HG02884 (cell line): ENCODE measurements around the gene CHMP4B.

Source experiments
- ATAC-seq: cut with Tn5 transposase; IDR thresholded peaks from one replicate; pipeline ENCODE4 v1.9.1; 2021; ENCODE audit warnings: mild to moderate bottlenecking, moderate library complexity; ENCODE audit not compliant: unreplicated experiment

The CHMP4B gene

GRCh38 chr20:33810885-33811775, at the start of gene CHMP4B:
Gene CHMP4B (plus strand): TSS chr20:33811348. CDS start chr20:33811469, 121 bp downstream.
- peak; percentile 91 for ATAC-seq

- ATAC-seq: no peak
Measured at GRCh38 chr20:33761698-33762250, 49.4 kb upstream of the CHMP4B start.

- ATAC-seq: no peak
Measured at GRCh38 chr20:33765099-33765498, 46.0 kb upstream of the CHMP4B start.

GRCh38 chr20:33765592-33765991, 45.6 kb upstream of the CHMP4B start:
- no peak for ATAC-seq

- no peak for ATAC-seq
Measured at GRCh38 chr20:33766686-33767085, 44.5 kb upstream of the CHMP4B start.

- no peak for ATAC-seq
Measured at GRCh38 chr20:33767777-33768138, 43.4 kb upstream of the CHMP4B start.

GRCh38 chr20:33769043-33769442, 42.1 kb upstream of the CHMP4B start:
- no peak for ATAC-seq

GRCh38 chr20:33770005-33770404, 41.1 kb upstream of the CHMP4B start:
- ATAC-seq: no peak

- ATAC-seq: no peak
Measured at GRCh38 chr20:33771938-33772337, 39.2 kb upstream of the CHMP4B start.

GRCh38 chr20:33772439-33772838, 38.7 kb upstream of the CHMP4B start:
- ATAC-seq: no peak

- peak; percentile 59 for ATAC-seq
Measured at GRCh38 chr20:33773412-33774089, 37.6 kb upstream of the CHMP4B start.

- ATAC-seq: no peak
Measured at GRCh38 chr20:33777816-33778215, 33.3 kb upstream of the CHMP4B start.

- no peak for ATAC-seq
Measured at GRCh38 chr20:33781133-33781532, 30.0 kb upstream of the CHMP4B start.

GRCh38 chr20:33781945-33782344, 29.2 kb upstream of the CHMP4B start:
- ATAC-seq: no peak

GRCh38 chr20:33783256-33783655, 27.9 kb upstream of the CHMP4B start:
- no peak for ATAC-seq

- ATAC-seq: no peak
Measured at GRCh38 chr20:33783818-33784217, 27.3 kb upstream of the CHMP4B start.

- no peak for ATAC-seq
Measured at GRCh38 chr20:33784225-33784624, 26.9 kb upstream of the CHMP4B start.

GRCh38 chr20:33785503-33785902, 25.6 kb upstream of the CHMP4B start:
- no peak for ATAC-seq

- ATAC-seq: no peak
Measured at GRCh38 chr20:33787253-33787891, 23.8 kb upstream of the CHMP4B start.

GRCh38 chr20:33788351-33789049, 22.6 kb upstream of the CHMP4B start:
- ATAC-seq: no peak
